IPS-NIHi7 (cell line): Measurements from ENCODE around the gene WDR27.
"Not testable (repeated sequence)": the region's sequence is repeated elsewhere in the genome, so short reads cannot be mapped to it uniquely, and the experiment has no call there.

Source experiments
- DNase-seq: peaks from one replicate; pipeline ENCODE4 v3.0.0; 2012; ENCODE audit warnings: mixed read lengths; ENCODE audit errors: extremely low spot score

Gene WDR27

GRCh38 chr6:169439710-169440109 is 262.1 kb downstream of the WDR27 start:
- DNase-seq: no peak

- not testable (repeated sequence) for DNase-seq
These were observed 267.3 kb downstream of the WDR27 start for GRCh38 chr6:169434554-169434953.

GRCh38 chr6:169429001-169429400 is 272.8 kb downstream of the WDR27 start:
- no peak for DNase-seq

GRCh38 chr6:169428532-169428931 is 273.3 kb downstream of the WDR27 start:
- peak; percentile 65 for DNase-seq

GRCh38 chr6:169427856-169428255 is 274.0 kb downstream of the WDR27 start:
- peak; percentile 63 for DNase-seq

- no peak for DNase-seq
These were observed 275.2 kb downstream of the WDR27 start for GRCh38 chr6:169426611-169427010.

GRCh38 chr6:169425628-169426370 is 276.0 kb downstream of the WDR27 start:
- DNase-seq: no peak

- DNase-seq: no peak
These were observed 277.0 kb downstream of the WDR27 start for GRCh38 chr6:169424821-169425240.

- DNase-seq: no peak
These were observed 277.6 kb downstream of the WDR27 start for GRCh38 chr6:169424149-169424804.

- no peak for DNase-seq
These were observed 280.1 kb downstream of the WDR27 start for GRCh38 chr6:169421586-169422264.

- DNase-seq: no peak
These were observed 280.8 kb downstream of the WDR27 start for GRCh38 chr6:169420912-169421543.

GRCh38 chr6:169417101-169417500 is 284.7 kb downstream of the WDR27 start:
- no peak for DNase-seq

- DNase-seq: no peak
These were observed 285.6 kb downstream of the WDR27 start for GRCh38 chr6:169416249-169416648.

- DNase-seq: no peak
These were observed 286.6 kb downstream of the WDR27 start for GRCh38 chr6:169415179-169415578.

GRCh38 chr6:169411722-169412121 is 290.1 kb downstream of the WDR27 start:
- DNase-seq: no peak

GRCh38 chr6:169411296-169411695 is 290.5 kb downstream of the WDR27 start:
- DNase-seq: no peak

GRCh38 chr6:169409742-169410312 is 292.0 kb downstream of the WDR27 start:
- DNase-seq: no peak

GRCh38 chr6:169407325-169407724 is 294.5 kb downstream of the WDR27 start:
- DNase-seq: no peak
